Measurements from ENCODE around the gene CEMIP.

GRCh38 chr15:80878867-80879250 is 99.7 kb downstream of the CEMIP start:
- TF ChIP-seq POLR2A (IDR thresholded peaks at IDR 0.05) (no peak), CTCF (IDR thresholded peaks at IDR 0.05 in 4 of 5, conservative IDR thresholded peaks at IDR 0.05 in 1 of 5) (no peak)
